CD4-positive, CD25-positive, alpha-beta regulatory T cell (primary cell): ENCODE results near the gene FMNL1. TPM values are rescaled to one million over a fixed set of nuclear protein-coding genes. Genes with fewer than 3 reads are reported as not detected.

Experiments used
- ATAC-seq, 2 donors: fragments of 150-1000 bp; cut with Tn5 transposase; one replicate each; pipeline ENCODE4 v1.10.0; 2021; ENCODE audit warnings: low read depth in 2 of 2, moderate number of reproducible peaks in 2 of 2, moderate library complexity in 1 of 2
- DNase-seq, 3 donors: peaks; one replicate each; pipeline versions ENCODE4 v3.0.0 to v3.0.0-alpha.2; 2012 to 2022; ENCODE audit warnings: mixed read lengths in 1 of 3
- H3K27ac ChIP-seq: one replicate; pipeline ENCODE4 v1.7.0; 2013; ENCODE audit warnings: mild to moderate bottlenecking, low read length; ENCODE audit not compliant: insufficient read depth, poor library complexity, severe bottlenecking
- H3K27me3 ChIP-seq: one replicate; pipeline ENCODE4 v1.7.0; 2013; ENCODE audit warnings: low read length; ENCODE audit not compliant: control insufficient read depth, insufficient read depth
- H3K36me3 ChIP-seq: one replicate; pipeline ENCODE4 v1.7.0; 2013; ENCODE audit warnings: mild to moderate bottlenecking, low read length, moderate library complexity; ENCODE audit not compliant: control insufficient read depth, insufficient read depth
- H3K4me1 ChIP-seq: 2 replicates; pipeline ENCODE4 v1.7.0; 2013; ENCODE audit warnings: mild to moderate bottlenecking, low read length; ENCODE audit not compliant: insufficient read depth, control insufficient read depth, poor library complexity, severe bottlenecking
- H3K4me3 ChIP-seq: one replicate; pipeline ENCODE4 v1.7.0; 2013; ENCODE audit warnings: low read depth, mild to moderate bottlenecking, low read length, moderate library complexity
- H3K9me3 ChIP-seq, 2 experiments: 1 replicate in 1 of 2; 2 replicates in 1 of 2; pipeline ENCODE4 v1.7.0; 2013; ENCODE audit warnings: low read length in 2 of 2, mild to moderate bottlenecking in 1 of 2, moderate library complexity in 1 of 2; ENCODE audit not compliant: control insufficient read depth in 2 of 2
- H3K27ac Mint-ChIP-seq, 3 donors: one replicate each; pipeline ENCODE4 v1.8.0; 2020 to 2022; ENCODE audit warnings: mild to moderate bottlenecking in 3 of 3, mixed read lengths in 3 of 3, moderate library complexity in 2 of 3
- H3K27me3 Mint-ChIP-seq: one replicate; pipeline ENCODE4 v1.8.0; 2022; ENCODE audit warnings: mild to moderate bottlenecking, mixed read lengths
- H3K36me3 Mint-ChIP-seq: one replicate; pipeline ENCODE4 v1.8.0; 2020; ENCODE audit warnings: mixed read lengths
- H3K4me1 Mint-ChIP-seq, 4 donors: one replicate each; pipeline ENCODE4 v1.8.0; 2020 to 2022; ENCODE audit warnings: mixed read lengths in 4 of 4, mild to moderate bottlenecking in 1 of 4
- H3K4me3 Mint-ChIP-seq, 4 donors: one replicate each; pipeline ENCODE4 v1.8.0; 2020 to 2022; ENCODE audit warnings: mild to moderate bottlenecking in 4 of 4, mixed read lengths in 4 of 4, moderate library complexity in 3 of 4
- H3K9me3 Mint-ChIP-seq, 7 donors: one replicate each; pipeline ENCODE4 v1.8.0; 2020 to 2022; ENCODE audit warnings: mixed read lengths in 7 of 7, mild to moderate bottlenecking in 3 of 7, moderate library complexity in 2 of 7
- polyA plus RNA-seq, 4 donors: library from polyadenylated mRNA; unstranded; fragments of 300-500 nt; fragmentation: Illumina TruSeq; gene quantifications; one replicate each; pipeline ENCODE4 v1.2.3, GENCODE V29; 2021
- total RNA-seq: library from RNA; stranded (reverse); gene quantifications from one replicate; pipeline ENCODE4 v1.2.3, GENCODE V29; 2022

FMNL1 gene
- total and polyA plus RNA-seq, 5 donors from 2014 or later = 22.8 to 575 (median 25.8) TPM

GRCh38 chr17:45238155-45238774 lies 16.6 kb downstream of the FMNL1 start:
- Histone ChIP-seq H3K36me3 (peaks cover 83% of the 10 kb centered on the region), H3K27ac (peak overlapping the region; percentile 39), H3K9me3 (no peaks in the 10 kb centered on the region), H3K4me1 (peaks cover 30% of the 10 kb centered on the region), H3K27me3 (no peaks in the 10 kb centered on the region), H3K4me3 (no peak overlapping the region)
- Mint-ChIP-seq H3K4me1 (peaks cover 0 to 45% (median 33%) of the 10 kb centered on the region in 4 donors), H3K36me3 (peaks cover 46% of the 10 kb centered on the region), H3K27me3 (no peaks in the 10 kb centered on the region), H3K4me3 (peak overlapping the region in 1 of 4 donors; percentile 80), H3K9me3 (no peaks in the 10 kb centered on the region), H3K27ac (peak overlapping the region; percentile 83 to 87 (median 84))
- no peak for DNase-seq
- no peak for ATAC-seq

GRCh38 chr17:45240905-45241327 lies 19.2 kb downstream of the FMNL1 start:
- H3K27me3 ChIP-seq = no peaks in the 10 kb centered on the region
- H3K4me3 Mint-ChIP-seq = no peak overlapping the region
- peaks cover 19% of the 10 kb centered on the region for H3K4me1 ChIP-seq
- H3K27ac Mint-ChIP-seq = no peak overlapping the region
- no peaks in the 10 kb centered on the region for H3K9me3 ChIP-seq
- DNase-seq (no peak), ATAC-seq (no peak)
- H3K27me3 Mint-ChIP-seq = no peaks in the 10 kb centered on the region
- no peak overlapping the region for H3K4me3 ChIP-seq
- peak overlapping the region; percentile 23 for H3K27ac ChIP-seq
- H3K4me1 Mint-ChIP-seq = peaks cover 0 to 34% (median 17%) of the 10 kb centered on the region in 4 donors
- peaks cover 35% of the 10 kb centered on the region for H3K36me3 Mint-ChIP-seq
- no peaks in the 10 kb centered on the region for H3K9me3 Mint-ChIP-seq
- H3K36me3 ChIP-seq = peaks cover 94% of the 10 kb centered on the region

- no peak for ATAC-seq
- Histone ChIP-seq H3K4me3 (no peak overlapping the region), H3K27ac (peak overlapping the region; percentile 23), H3K36me3 (peaks cover 94% of the 10 kb centered on the region), H3K27me3 (no peaks in the 10 kb centered on the region), H3K9me3 (no peaks in the 10 kb centered on the region), H3K4me1 (peaks cover 24% of the 10 kb centered on the region)
- H3K4me1 Mint-ChIP-seq = peaks cover 0 to 37% (median 21%) of the 10 kb centered on the region in 4 donors
- H3K36me3 Mint-ChIP-seq = peaks cover 34% of the 10 kb centered on the region
- H3K27ac Mint-ChIP-seq = no peak overlapping the region
- H3K27me3 Mint-ChIP-seq = no peaks in the 10 kb centered on the region
- H3K4me3 Mint-ChIP-seq = no peak overlapping the region
- no peaks in the 10 kb centered on the region for H3K9me3 Mint-ChIP-seq
- DNase-seq = no peak
These were observed 19.8 kb downstream of the FMNL1 start for GRCh38 chr17:45241328-45242028.

DNA sequence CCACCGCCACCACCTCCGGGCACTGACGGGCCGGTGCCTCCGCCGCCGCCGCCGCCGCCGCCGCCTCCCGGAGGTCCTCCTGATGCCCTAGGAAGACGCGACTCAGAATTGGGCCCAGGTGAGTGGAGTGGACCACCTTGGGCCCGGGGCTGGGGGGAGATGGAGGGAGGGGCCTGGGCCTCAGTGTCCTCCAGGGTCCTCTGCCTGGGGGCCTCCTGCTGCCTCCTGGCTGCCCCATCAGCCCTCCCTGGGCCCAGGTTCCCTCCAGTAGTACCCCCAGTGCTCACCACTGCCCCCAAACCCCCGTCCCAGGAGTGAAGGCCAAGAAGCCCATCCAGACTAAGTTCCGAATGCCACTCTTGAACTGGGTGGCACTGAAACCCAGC lies 20.3 kb downstream of the FMNL1 start:
- no peak overlapping the region for H3K4me3 ChIP-seq
- no peaks in the 10 kb centered on the region for H3K9me3 ChIP-seq
- no peak for ATAC-seq
- peaks cover 34% of the 10 kb centered on the region for H3K36me3 Mint-ChIP-seq
- H3K4me3 Mint-ChIP-seq = no peak overlapping the region
- H3K4me1 Mint-ChIP-seq = peaks cover 0 to 42% (median 24%) of the 10 kb centered on the region in 4 donors
- H3K27me3 Mint-ChIP-seq = no peaks in the 10 kb centered on the region
- peaks cover 91% of the 10 kb centered on the region for H3K36me3 ChIP-seq
- no peaks in the 10 kb centered on the region for H3K9me3 Mint-ChIP-seq
- H3K27ac Mint-ChIP-seq = peak overlapping the region in 1 of 3 donors; percentile 80
- H3K27ac ChIP-seq = no peak overlapping the region
- no peaks in the 10 kb centered on the region for H3K27me3 ChIP-seq
- peaks cover 29% of the 10 kb centered on the region for H3K4me1 ChIP-seq
- DNase-seq = no peak

DNA sequence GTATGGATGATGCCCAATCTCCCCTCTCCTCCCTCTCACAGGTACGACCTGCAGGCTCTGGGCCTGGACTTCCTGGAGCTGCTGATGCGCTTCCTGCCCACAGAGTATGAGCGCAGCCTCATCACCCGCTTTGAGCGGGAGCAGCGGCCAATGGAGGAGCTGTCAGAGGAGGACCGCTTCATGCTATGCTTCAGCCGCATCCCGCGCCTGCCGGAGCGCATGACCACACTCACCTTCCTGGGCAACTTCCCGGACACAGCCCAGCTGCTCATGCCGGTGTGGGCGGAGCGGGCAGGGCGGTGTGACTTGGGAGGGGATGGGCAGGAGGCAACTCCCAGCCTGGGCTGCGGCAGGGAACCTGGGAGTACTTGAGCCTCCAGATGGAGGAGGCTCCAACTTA lies 22.1 kb downstream of the FMNL1 start:
- H3K27ac ChIP-seq = no peak overlapping the region
- peaks cover 22% of the 10 kb centered on the region for H3K36me3 Mint-ChIP-seq
- no peak overlapping the region for H3K4me3 ChIP-seq
- peaks cover 43% of the 10 kb centered on the region for H3K4me1 ChIP-seq
- H3K4me3 Mint-ChIP-seq = no peak overlapping the region
- H3K9me3 Mint-ChIP-seq = no peaks in the 10 kb centered on the region
- H3K27me3 Mint-ChIP-seq = no peaks in the 10 kb centered on the region
- ATAC-seq (no peak), DNase-seq (no peak)
- peaks cover 73% of the 10 kb centered on the region for H3K36me3 ChIP-seq
- no peaks in the 10 kb centered on the region for H3K9me3 ChIP-seq
- H3K27ac Mint-ChIP-seq = peak overlapping the region in 1 of 3 donors; percentile 67
- H3K4me1 Mint-ChIP-seq = peaks cover 0 to 45% (median 31%) of the 10 kb centered on the region in 4 donors
- no peaks in the 10 kb centered on the region for H3K27me3 ChIP-seq

DNA sequence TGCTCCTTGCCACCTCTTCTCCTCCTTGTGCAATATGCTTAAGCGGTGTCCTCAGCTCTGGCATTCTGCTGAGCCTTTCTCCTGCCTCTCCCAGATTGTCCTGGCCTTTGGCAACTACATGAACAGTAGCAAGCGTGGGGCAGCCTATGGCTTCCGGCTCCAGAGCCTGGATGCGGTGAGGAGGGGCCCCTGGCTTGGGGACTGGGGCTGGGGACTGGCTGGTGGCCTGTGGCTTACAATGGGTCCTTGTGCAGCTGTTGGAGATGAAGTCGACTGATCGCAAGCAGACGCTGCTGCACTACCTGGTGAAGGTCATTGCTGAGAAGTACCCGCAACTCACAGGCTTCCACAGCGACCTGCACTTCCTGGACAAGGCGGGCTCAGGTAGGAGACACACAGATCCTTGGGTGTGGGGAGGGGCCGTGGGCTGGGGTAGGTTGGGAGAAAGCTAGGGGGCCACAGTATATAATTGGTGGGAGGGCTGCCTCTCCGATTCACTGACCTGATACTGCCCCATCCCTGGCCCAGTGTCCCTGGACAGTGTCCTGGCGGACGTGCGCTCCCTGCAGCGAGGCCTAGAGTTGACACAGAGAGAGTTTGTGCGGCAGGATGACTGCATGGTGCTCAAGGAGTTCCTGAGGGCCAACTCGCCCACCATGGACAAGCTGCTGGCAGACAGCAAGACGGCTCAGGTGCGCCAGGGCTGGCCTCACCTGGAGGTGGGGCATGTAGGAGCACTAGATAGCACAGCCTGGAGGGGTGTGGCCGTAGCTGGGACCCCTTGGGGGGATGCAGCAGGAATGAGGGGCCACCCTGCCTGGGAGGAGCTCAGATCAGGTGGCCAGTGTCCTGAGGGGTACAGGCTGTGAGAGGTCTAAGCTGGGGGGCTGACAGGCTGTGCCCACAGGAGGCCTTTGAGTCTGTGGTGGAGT lies 23.3 kb downstream of the FMNL1 start:
- peak overlapping the region; percentile 97 for H3K27ac ChIP-seq
- no peaks in the 10 kb centered on the region for H3K9me3 Mint-ChIP-seq

GRCh38 chr17:45246338-45246737 lies 24.7 kb downstream of the FMNL1 start:
- H3K27me3 ChIP-seq = no peaks in the 10 kb centered on the region
- H3K4me3 ChIP-seq = no peak overlapping the region
- peaks cover 0 to 66% (median 32%) of the 10 kb centered on the region in 4 donors for H3K4me1 Mint-ChIP-seq
- peaks cover 15% of the 10 kb centered on the region for H3K36me3 Mint-ChIP-seq
- peak overlapping the region; percentile 31 to 92 (median 84) for H3K4me3 Mint-ChIP-seq
- no peaks in the 10 kb centered on the region for H3K27me3 Mint-ChIP-seq
- H3K27ac Mint-ChIP-seq = peak overlapping the region; percentile 79 to 97 (median 82)
- H3K27ac ChIP-seq = peak overlapping the region; percentile 97
- peaks cover 58% of the 10 kb centered on the region for H3K36me3 ChIP-seq
- ATAC-seq (no peak), DNase-seq (no peak)
- no peaks in the 10 kb centered on the region for H3K9me3 Mint-ChIP-seq
- H3K4me1 ChIP-seq = peaks cover 67% of the 10 kb centered on the region
- no peaks in the 10 kb centered on the region for H3K9me3 ChIP-seq

More for the DNA sequence above, 23.3 kb downstream of the FMNL1 start:
- no peaks in the 10 kb centered on the region for H3K9me3 ChIP-seq
- Mint-ChIP-seq H3K27ac (peak overlapping the region; percentile 20 to 85 (median 41)), H3K4me3 (peak overlapping the region in 2 of 4 donors; percentile 0 to 52), H3K36me3 (peaks cover 15% of the 10 kb centered on the region), H3K27me3 (no peaks in the 10 kb centered on the region), H3K4me1 (peaks cover 0 to 54% (median 29%) of the 10 kb centered on the region in 4 donors)
- ATAC-seq = no peak
- no peak for DNase-seq
- H3K27me3 ChIP-seq = no peaks in the 10 kb centered on the region
- H3K4me3 ChIP-seq = no peak overlapping the region
- peaks cover 56% of the 10 kb centered on the region for H3K4me1 ChIP-seq
- peaks cover 65% of the 10 kb centered on the region for H3K36me3 ChIP-seq
